CD4-positive, alpha-beta T cell treated with Interleukin-6 for 4 hours (primary cell): ENCODE measurements around the gene HEPHL1.

Experiments
- DNase-seq: peaks from one replicate; pipeline ENCODE4 v3.0.0-alpha.2; 2020; ENCODE audit warnings: mixed read lengths

Gene HEPHL1

DNA sequence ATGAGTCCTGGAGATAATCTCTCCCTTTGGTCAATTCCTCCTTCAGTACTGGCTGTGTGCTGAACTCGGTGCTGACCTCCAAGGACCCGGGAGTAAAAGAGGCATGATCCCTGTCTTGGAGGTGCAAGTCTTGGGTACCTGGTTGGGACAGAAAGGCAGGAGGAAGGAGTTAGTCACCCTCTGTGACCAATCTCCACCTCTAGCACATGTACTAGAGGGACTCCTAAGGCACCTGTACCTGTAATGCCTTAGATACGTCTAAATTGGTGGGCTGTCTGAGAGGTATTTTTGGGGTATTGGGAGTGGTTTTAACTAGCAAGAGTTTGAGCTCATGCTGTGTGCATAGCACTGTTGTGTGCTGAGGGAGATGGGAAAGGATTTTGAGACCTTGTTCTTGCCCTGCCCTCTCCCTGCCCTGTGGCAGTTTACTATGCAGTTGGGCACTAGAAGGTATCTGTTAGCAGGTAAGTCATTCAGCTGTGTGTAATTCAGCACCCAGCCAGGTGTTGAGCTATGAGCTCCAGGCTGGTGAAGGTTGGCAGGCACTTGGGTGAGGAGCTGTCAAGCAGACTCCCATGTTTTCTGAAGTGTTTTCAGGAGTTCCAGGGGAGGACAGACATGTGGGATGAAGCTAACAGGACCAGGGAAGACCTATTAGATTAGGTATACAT is 110.0 kb downstream of the HEPHL1 start:
- no peak for DNase-seq

DNA sequence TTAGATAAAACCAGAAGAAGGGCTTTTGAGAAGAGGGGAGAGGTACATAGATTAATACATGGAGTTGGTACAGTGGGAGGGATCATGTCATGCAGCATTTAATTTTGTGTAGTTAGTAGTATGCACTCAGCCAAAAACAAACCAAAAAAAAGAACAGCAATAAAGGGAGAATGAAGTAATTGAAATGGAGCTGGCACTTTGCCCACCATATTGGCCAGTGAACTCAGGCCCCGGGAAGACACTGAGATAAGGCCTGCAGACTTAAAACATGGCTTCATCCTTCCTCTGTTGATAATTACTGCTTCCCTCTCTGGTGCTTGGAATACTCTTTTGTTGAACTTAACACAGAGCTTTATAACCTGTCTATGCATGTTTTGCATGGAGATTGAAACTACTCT is 110.6 kb downstream of the HEPHL1 start:
- DNase-seq, result no peak

DNA sequence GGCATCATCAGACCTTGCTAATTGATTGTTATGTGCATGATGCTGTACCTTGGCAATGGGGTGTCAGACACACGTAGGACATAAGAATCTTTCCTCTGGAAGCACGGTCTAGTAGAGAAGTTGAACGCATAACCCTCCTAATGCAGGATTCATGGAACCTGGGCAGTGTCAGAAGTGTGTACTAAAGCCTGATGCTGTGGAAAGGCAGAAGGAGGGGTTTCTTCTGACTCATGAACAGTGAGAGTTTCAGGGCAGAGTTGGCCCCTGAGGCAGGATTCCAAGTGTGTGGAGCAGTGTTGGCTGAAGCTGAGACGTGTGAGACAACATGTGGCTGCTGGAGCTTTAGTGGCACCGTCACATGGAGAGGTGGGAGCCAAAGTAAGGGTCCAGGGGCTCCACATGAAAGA is 111.0 kb downstream of the HEPHL1 start:
- DNase-seq, result no peak

DNA sequence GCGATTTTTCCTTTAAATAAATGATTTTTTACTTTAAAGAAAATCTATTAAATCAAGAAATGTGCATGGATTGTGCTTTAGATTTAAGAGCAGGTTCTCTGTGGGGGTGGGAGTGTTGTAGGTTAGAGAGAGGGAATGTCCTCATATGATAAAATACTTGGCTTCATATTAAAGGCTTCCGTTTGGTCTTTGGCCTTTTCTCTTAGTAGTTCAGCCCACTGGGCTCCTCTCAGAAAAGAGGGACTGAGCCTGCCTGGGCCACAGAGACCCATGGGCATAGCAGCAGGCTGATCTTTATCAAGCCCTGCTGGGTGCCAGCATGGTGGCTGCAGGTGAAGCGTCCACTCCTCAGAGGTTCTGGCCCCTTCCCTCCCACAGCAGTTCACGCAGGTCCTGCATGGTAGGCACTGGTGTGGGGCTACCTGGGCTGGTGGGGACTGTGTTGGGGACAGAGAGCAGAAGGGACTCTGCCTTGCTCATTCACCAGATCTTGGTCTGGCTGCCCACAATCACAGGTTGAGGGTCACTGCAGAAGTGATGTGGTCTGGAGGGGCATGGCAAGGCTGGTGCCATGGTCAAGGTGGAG is 111.8 kb downstream of the HEPHL1 start:
- DNase-seq, result no peak

DNA sequence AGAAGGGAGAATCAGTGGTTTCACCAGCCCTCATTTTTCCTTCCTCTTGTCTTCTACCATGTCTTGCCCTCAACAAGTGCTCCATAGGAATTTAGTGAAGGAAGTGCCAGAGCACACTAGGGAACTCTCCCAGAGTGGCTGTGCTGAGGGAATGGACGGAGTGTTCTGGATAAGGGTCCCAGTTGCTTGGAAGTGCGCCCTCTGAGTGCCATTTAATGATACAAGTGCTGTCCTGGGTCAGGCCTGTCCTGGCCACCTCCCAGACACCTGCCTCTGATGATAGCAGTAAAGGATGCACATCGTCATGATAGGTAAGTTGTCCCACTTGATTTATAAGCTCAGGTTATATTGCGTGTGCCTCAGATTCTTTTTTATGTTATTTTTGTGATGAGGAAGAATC is 112.6 kb downstream of the HEPHL1 start:
- no peak for DNase-seq

DNA sequence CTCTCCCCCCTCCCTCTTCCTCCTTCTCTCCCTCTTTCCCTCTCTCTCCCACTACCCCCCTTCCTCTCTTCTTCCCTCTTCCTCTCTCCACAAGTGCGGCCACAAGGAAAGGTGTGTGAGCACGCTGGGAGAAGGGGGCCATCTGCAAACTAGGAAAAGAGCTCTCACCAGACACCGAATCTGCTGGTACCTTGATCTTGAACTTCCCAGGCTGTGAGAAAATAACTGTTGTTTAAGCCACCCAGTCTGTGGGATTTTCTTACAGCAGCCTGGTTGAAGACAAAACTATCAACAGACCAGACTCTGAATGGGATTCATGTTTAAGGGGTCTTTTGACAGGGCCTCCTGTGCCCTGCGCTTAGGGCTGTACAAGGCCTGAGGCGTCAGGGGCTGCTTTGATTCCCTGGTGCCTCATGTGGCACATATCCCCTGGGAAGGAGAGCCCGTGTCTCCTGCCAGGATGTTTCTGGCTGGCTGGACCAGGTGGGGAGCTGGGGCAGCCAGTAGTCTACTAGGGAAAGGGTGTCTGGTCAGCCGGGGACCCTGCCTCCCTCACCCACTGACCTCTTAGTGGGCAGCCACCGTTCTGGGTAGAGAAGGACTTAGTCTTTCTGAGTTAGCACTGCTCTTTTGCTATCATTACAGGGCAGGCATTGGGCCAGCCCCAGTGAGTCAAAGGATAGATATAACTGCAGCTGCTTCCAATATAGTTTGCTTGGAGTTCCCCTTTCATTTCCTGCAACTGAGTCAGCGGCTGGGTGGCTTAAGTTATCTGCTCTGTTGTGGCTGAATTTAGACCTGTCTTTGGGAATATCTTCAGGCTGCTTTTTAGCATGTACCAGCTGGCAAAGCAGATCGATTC is 113.7 kb downstream of the HEPHL1 start:
- DNase-seq, result peak; percentile 17

DNA sequence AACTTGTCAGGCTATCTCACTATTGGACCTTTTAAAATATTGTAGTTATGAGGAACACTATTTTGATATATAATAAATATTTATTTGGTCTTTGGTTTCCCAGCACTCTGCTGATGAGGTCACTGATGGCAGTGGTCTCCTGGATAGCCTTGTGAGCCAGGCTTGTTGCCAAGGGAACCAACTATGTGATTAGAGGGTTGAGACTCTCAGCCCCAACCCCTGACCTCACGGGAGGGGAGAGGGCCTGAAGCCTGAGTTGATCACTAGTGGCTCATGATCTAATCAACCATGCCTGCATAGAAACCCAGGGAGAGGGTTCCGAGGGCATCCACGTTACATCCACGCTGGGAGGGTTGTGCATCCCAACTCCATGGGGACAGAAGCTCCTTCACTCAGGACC is 118.3 kb downstream of the HEPHL1 start:
- no peak for DNase-seq

DNA sequence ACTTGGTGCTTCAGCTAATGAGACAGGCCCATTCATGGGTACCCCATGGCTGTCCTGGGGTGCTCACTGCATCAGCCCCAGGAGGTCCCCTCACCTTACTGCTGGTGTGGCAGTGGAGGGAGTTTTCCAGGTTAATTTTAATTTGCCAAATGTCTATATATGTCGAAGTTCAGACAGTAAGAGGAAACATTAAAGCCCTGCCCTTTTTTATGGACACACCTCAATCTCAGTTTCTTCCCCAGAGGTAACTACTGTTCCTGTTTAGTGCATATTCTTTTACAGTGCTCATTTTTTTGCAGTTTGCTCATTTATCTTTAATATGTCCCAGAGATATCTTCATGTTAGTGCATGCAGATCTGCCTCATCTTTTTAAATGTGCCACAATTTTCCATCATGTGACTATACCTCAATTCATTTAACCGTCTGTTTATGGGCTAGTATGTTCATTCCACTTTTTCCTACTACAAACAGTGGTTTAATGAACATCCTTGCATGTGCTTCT is 119.1 kb downstream of the HEPHL1 start:
- no peak for DNase-seq

DNA sequence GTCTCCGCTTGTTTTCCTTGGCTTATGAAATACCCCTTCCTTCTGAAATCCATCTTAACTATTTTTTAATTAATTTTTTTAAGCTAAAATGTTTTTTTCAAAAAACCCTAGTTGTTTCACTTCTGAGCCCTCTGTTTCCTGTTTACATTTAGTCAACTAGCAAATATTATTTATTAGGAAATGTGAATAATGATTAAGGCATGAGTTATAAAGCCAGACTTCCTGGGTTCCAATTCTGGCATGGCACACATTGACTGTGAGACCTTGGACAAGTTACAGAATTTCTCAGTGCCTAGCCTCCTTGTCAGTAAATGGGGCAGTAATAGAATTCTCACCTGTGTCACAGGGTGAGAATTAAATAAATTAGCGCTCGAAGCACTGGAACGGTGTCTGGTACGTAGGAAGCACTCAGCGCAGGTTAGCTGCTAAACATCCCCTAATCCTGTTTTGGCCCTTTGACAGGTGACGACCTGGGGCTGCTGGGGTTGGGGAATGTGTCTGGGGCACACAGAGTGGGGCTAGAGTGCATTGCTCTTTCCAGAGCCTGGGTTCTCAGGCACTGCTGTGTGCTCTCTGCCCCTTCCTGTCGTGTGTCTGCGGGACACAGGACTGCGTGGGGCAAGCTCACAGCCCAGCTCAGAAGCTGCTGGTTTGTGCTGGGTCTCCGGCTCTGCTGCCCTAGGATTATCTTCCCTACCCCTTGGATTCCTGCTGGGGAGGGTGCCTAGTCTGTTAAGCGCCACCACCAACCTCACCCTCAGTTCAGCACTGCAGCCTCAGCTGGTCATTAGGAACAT is 120.6 kb downstream of the HEPHL1 start:
- no peak for DNase-seq

DNA sequence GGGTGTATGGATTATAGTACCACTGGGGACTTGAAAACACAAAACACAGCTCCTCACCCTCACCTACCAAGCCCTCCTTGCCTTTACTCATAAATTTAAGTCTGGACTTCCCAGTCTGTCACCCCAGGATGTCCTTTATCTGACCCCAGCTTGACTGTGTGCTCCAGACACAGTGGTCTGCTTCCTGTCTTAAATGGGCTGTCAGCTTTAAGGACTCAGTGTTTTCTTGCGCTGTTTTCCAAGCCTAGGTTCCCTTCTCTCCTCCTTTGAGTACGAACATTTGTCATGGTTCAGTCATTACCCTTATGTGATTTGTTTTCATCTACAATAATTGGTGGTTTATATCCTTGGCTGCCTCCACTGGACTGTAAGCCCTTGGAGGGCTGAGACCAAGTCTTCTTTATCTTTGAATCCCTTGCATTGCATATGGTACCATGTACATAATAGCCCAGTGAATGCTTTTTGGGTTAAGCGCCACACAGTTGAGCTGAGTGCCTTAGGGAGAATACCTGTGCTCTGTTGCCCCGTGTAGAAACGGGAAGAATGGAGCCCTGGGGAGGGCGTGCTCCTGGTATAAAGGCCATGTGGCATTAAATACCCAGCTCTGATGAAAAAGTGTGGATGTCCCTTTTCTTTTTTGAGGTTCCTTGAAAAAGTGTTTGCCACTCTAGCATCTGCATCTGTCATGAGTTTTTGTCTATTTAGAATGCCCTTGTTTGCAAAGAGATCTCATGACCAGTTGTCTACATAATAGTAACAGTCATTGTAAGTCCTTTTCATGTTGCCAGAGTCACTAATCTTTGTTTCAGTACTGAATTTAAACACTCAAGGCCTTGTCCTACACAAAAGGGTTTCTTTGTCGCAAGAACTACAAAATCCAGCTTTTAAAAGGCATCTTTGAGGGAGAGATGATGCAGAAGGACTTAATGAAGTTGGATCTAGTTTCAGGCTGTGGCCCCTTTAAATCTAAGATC is 121.4 kb downstream of the HEPHL1 start:
- DNase-seq, result no peak

DNA sequence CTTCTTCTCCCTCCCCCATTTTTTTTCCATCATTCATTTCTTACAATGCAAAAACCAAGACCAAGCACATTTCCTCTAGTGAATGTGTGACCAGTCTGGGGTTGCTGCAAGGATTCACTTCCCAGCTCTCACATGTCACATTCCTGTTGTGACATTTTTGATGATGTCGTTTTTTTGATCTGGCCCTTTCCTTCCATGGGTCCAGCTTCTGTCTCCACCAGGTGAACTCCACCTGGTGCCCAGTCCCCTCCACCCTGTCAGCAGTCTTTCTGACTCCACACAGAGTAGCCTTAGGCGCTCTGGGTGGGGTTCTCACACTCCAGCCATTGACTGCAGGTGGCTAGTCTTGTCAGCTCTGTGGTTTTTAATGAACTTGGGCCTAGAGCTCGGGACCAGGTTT is 123.1 kb downstream of the HEPHL1 start:
- no peak for DNase-seq

DNA sequence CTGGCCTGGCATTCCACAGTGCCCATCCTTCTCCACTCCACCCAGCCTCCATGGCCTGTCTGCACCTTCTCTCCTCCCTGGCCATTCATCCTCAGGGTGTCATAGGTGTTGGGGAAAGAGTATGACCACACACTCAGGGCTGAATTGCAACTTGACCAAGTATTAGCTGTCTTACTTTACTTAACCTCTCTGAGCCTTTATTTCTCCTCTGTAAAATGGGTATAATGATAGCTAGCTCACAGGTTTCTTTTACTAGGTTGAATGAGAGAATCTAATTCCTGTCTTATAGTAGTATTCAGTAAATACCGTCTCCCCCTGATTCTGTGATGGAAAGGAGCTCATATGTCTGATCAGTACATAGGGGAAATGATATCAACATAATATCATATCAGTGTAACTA is 123.5 kb downstream of the HEPHL1 start:
- no peak for DNase-seq

DNA sequence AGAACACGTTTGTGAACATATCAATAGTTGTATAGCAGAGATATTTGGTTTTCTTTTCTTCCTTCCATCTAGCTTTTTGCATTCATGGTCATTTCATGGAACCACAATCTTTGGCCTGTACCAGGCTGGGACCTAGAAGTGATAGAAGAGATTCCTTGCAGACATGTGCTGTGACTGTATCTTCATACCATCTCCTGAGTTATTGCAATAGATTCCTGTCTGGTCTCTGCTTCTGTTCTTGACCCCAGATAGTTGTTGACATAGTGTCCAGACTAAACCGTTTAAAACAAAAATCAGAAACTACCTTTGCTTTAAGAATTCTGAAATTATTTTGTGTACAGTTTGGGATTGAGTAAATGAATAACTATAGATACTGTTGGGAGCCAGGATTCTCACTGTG is 124.3 kb downstream of the HEPHL1 start:
- DNase-seq, result no peak

DNA sequence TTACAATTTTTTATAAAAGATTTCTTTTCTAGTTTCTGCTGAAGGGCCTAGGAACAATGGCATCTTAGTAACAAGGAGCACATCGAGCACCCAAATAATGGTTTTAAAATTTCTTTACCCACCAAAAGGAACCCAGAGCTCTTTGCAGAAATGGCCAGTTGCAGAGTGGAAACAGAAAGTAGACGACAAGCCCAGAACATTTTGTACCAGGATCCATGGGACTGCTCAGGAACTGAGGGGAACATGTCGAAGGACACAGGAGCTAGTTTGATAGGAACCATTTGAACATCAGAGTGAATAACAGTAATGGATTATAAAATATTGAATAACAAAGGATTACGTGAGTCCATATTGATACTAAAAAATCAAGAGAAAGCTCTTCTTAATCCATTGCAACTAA is 124.8 kb downstream of the HEPHL1 start:
- no peak for DNase-seq

DNA sequence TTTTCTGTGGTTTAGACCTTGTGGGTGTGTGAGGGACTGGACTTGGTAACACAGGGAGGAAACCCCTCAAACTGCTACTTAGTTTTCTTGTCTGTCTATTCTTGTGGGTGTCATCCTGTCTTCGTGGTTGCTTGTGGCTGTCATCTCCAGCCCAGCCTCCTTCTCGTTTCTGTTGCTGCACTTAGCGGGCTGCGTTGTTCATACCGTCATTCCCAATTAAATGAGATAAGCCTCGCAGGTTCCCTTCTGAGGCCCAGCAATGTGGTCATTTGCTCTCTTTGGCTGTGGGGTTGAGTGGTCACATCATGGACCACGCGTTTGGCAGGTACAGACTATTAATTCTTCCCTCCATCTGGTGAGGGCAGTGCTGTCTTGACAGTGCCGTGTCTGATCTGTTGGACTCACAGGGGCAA is 126.3 kb downstream of the HEPHL1 start:
- DNase-seq, result no peak

DNA sequence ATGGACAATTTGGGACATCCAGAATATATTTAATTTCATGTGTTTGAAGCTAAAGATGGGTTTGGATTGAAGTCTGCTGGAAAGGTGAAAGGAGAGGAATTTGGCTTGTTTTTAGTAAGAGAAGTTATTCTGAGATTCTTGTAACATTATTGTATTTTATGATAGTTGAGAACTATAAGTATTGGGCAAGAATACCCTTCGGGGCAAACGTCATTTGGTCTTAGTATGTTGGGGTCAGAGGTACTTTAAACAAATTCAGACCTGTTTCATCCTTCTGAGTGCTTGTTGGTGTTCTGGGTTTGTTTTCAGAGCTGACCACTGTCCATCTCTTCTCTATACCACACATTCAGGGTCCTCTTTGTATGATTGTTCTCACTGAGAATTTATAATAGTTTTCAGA is 127.0 kb downstream of the HEPHL1 start:
- DNase-seq, result no peak

DNA sequence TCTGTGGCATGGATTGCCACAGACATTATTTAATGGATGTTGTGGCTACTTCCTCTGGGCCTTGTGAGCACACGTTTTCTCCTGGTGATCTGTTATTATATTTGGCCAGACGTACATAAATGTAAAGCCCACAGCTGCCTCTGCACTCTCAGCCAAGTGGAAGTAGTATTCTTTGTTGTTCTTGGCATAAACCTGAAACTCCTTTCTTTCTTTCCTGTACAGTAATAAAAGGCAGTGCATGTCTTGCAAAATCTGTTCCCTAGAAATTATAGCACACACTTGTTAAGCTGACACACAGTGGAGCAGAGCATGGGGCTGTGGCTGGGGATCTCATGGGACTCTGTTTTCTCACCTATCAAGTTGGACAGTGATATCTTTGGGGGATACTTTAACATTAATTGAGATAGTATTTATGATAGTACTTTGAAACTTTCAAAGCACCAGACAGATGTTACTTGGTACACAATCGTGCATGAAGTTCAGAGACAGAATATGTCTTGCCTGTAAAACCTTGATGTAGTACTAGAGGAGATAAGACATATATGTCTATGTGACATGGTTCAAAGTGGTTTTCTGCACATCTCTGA is 128.4 kb downstream of the HEPHL1 start:
- DNase-seq, result no peak

DNA sequence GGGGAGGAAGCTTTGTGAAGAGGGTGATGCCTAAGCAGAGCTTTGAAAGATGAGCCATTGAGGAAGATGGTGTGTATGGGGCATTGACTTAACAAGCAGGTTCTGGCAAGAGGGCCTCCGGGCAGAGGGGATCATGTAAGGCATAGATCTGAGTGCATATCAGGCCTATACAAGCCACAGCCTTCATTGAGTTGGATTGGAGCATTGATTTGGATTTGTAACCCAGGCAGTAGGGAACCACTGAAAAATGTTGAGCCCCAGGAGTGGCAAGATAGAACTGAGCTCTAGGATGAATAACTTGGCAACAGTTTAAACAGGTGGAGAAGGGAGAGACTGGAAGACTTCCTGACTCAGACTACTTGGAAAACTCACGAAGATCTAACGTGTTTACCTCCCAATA is 128.9 kb downstream of the HEPHL1 start:
- DNase-seq, result no peak

DNA sequence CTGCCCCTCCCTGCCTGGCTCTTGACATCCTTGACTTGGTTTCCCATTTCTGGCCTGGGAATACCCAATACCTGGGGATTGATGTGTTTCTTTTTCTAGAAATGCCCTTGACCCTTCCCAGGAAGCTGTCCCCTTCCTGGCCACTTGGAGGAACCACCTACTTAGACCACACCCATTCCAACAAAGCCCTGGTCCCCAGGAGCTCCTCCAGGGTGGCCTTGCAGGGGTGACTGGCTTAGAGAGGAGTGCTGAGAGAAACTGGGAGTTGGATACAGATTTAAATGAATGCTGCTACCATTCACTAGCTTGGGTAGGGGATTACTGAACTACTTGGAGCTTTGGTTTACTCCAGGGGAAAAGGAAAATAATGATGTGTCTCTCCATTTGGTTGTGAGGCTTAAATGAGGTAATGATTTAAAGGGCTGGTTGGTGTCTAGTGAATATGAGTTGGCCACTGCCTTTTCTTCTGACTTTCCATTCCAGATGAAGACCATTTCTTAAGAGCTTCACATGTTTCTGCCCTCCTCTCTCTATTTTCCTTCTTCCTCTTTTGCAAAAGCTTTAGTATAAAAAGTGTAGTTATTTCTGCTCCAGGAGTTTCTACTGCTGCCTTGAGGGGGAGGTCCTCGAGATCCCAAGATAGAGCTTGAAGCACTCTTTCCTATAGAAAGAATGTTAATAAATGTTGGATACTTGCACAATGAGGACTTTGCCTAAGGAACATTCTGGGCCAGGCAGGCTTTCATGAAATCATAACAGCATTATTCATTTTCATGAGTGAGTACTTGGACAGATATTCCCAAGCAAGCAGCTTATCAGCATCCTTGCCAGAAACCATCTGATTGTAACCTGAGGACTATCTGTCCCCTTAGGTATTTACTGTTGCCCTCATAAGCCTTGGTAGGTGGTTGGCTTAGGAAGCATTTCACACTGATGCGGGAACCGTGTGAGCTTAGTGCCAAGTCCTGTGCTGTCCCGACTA is 129.8 kb downstream of the HEPHL1 start:
- DNase-seq, result no peak
